ENCODE data around the gene APAF1. TPM values are rescaled to one million over a fixed set of nuclear protein-coding genes. Genes with fewer than 3 reads are reported as not detected.

APAF1 gene
- total RNA-seq, 2 donors from 2014 or later: 25.9 to 33.2 TPM

GRCh38 chr12:98771811-98772752 is 127.0 kb downstream of the APAF1 start:
- Mint-ChIP-seq H3K9me3 (no peaks in the 10 kb centered on the region), H3K4me3 (no peak overlapping the region), H3K36me3 (no peaks in the 10 kb centered on the region), H3K27me3 (peaks cover 0 to 10% of the 10 kb centered on the region in 2 donors), H3K27ac (no peak overlapping the region), H3K4me1 (ENCODE audit: low read depth in 2 of 2) (no peaks in the 10 kb centered on the region)
- ATAC-seq (no peak), DNase-seq (ENCODE audit: low spot score) (no peak)

- DNase-seq (ENCODE audit: low spot score) (no peak), ATAC-seq (no peak)
- H3K27ac Mint-ChIP-seq: no peak overlapping the region
- no peaks in the 10 kb centered on the region for H3K4me1 Mint-ChIP-seq (ENCODE audit: low read depth in 2 of 2)
- no peaks in the 10 kb centered on the region for H3K36me3 Mint-ChIP-seq
- peaks cover 0 to 7% of the 10 kb centered on the region in 2 donors for H3K27me3 Mint-ChIP-seq
- H3K4me3 Mint-ChIP-seq: no peak overlapping the region
- H3K9me3 Mint-ChIP-seq: no peaks in the 10 kb centered on the region
Measured at GRCh38 chr12:98772818-98773217, 127.7 kb downstream of the APAF1 start.

GRCh38 chr12:98780261-98780660 is 135.2 kb downstream of the APAF1 start:
- Mint-ChIP-seq H3K4me3 (no peak overlapping the region), H3K27me3 (peaks cover 21 to 23% of the 10 kb centered on the region in 2 donors), H3K27ac (no peak overlapping the region), H3K9me3 (no peaks in the 10 kb centered on the region), H3K36me3 (no peaks in the 10 kb centered on the region), H3K4me1 (ENCODE audit: low read depth in 2 of 2) (no peaks in the 10 kb centered on the region)
- no peak for ATAC-seq
- no peak for DNase-seq (ENCODE audit: low spot score)

- Mint-ChIP-seq H3K36me3 (no peaks in the 10 kb centered on the region), H3K4me1 (ENCODE audit: low read depth in 2 of 2) (no peaks in the 10 kb centered on the region)
- no peak for DNase-seq (ENCODE audit: low spot score)
Measured at GRCh38 chr12:98783420-98783819, 138.3 kb downstream of the APAF1 start.

More at GRCh38 chr12:98783420-98783819, 138.3 kb downstream of the APAF1 start:
- H3K27ac Mint-ChIP-seq: no peak overlapping the region
- ATAC-seq: no peak
- no peaks in the 10 kb centered on the region for H3K9me3 Mint-ChIP-seq
- H3K27me3 Mint-ChIP-seq: peaks cover 21 to 23% of the 10 kb centered on the region in 2 donors
- H3K4me3 Mint-ChIP-seq: no peak overlapping the region

Other genes with a start within 250 kb of the APAF1 start
- gene TMPO, start 129.7 kb upstream of the APAF1 start, total RNA-seq: 100 to 1,000 TPM; 147 to 219 TPM
- 100 to 1,000 TPM; 444 to 571 TPM for gene SLC25A3, start 51.6 kb upstream of the APAF1 start, total RNA-seq
- gene IKBIP, start 502 bp upstream of the APAF1 start, total RNA-seq: 10 to 100 TPM; 22.1 to 23.9 TPM